GM13977 (cell line): Measurements from ENCODE around the gene AMPD2.

ENCODE experiments used
- DNase-seq: peaks from one replicate; pipeline ENCODE4 v3.0.0; 2012; ENCODE audit warnings: low spot score
- CTCF ChIP-seq: IDR thresholded peaks from 2 replicates; pipeline ENCODE4 v1.5.1; 2012; ENCODE audit warnings: mild to moderate bottlenecking, control low read depth; ENCODE audit not compliant: insufficient read depth; ENCODE audit errors: extremely low read depth, missing control alignments
- in situ Hi-C: fragments of 300-500 bp; cut with MboI; formaldehyde crosslinking; loops from one replicate; pipeline ENCODE4 v1.12.0; 2022; ENCODE audit warnings: low sequenced_read_pairs, low pct_unique_long_range_greater_than_20kb, mixed read lengths, inconsistent platforms; ENCODE audit not compliant: unreplicated experiment

The AMPD2 gene

GRCh38 chr1:109598655-109599054 lies 21.0 kb upstream of the AMPD2 start:
- TF ChIP-seq CTCF, result no peak
- in situ Hi-C loops, result no loop called here
- no peak for DNase-seq

GRCh38 chr1:109603229-109603628 lies 16.4 kb upstream of the AMPD2 start:
- no peak for TF ChIP-seq CTCF
- no peak for DNase-seq
- in situ Hi-C loops, result no loop called here

GRCh38 chr1:109605381-109605780 lies 14.3 kb upstream of the AMPD2 start:
- in situ Hi-C loops, result no loop called here
- no peak for DNase-seq
- no peak for TF ChIP-seq CTCF

GRCh38 chr1:109609881-109610280 lies 9.8 kb upstream of the AMPD2 start:
- in situ Hi-C loops, result no loop called here
- no peak for DNase-seq
- TF ChIP-seq CTCF, result no peak

- in situ Hi-C loops, result no loop called here
- DNase-seq, result no peak
- no peak for TF ChIP-seq CTCF
Observed at GRCh38 chr1:109610609-109611307, 8.9 kb upstream of the AMPD2 start.

- TF ChIP-seq CTCF, result no peak
- no peak for DNase-seq
- in situ Hi-C loops, result no loop called here
Observed at GRCh38 chr1:109611308-109611990, 8.2 kb upstream of the AMPD2 start.
